SK-N-SH treated with all-trans-retinoic acid at 6 μM for 48 hours (cell line): ENCODE results near the gene DDX42.

Source experiments
- ATAC-seq: fragments of 200-7000 bp; cut with Tn5 transposase; 3 replicates; pipeline ENCODE4 v1.9.1; 2020; ENCODE audit warnings: mild to moderate bottlenecking, moderate library complexity
- ARNTL ChIP-seq: fragments of 450-650 bp; formaldehyde crosslinking; IDR thresholded peaks from 2 replicates; pipeline ENCODE4 v1.5.0; 2020; ENCODE audit warnings: low read depth, mild to moderate bottlenecking, moderate library complexity, borderline replicate concordance
- CSDC2 ChIP-seq: fragments of 250-450 bp; sonication (Bioruptor Pico); IDR thresholded peaks from 2 replicates; pipeline ENCODE4 v1.5.0; 2020; ENCODE audit warnings: mild to moderate bottlenecking, moderate library complexity
- CSRNP3 ChIP-seq: fragments of 250-450 bp; sonication (Bioruptor Pico); IDR thresholded peaks from 2 replicates; pipeline ENCODE4 v1.5.1; 2021; ENCODE audit warnings: mild to moderate bottlenecking, moderate library complexity
- ESRRG ChIP-seq: fragments of 250-450 bp; sonication (Bioruptor Pico); IDR thresholded peaks from 2 replicates; pipeline ENCODE4 v1.6.1; 2021; ENCODE audit warnings: mild to moderate bottlenecking
- GLIS3 ChIP-seq: fragments of 250-450 bp; sonication (Bioruptor Pico); IDR thresholded peaks from 2 replicates; pipeline ENCODE4 v1.5.0; 2020; ENCODE audit warnings: mild to moderate bottlenecking, moderate library complexity
- PATZ1 ChIP-seq: fragments of 250-450 bp; sonication (Bioruptor Pico); IDR thresholded peaks from 2 replicates; pipeline ENCODE4 v1.8.0; 2020; ENCODE audit warnings: mild to moderate bottlenecking, moderate library complexity, borderline replicate concordance
- POU6F1 ChIP-seq: fragments of 250-450 bp; sonication (Bioruptor Pico); IDR thresholded peaks from 2 replicates; pipeline ENCODE4 v1.8.0; 2021; ENCODE audit warnings: low read depth, mild to moderate bottlenecking, moderate library complexity, borderline replicate concordance
- PPARA ChIP-seq: fragments of 250-450 bp; sonication (Bioruptor Pico); IDR thresholded peaks from 2 replicates; pipeline ENCODE4 v1.5.0; 2020; ENCODE audit warnings: mild to moderate bottlenecking, borderline replicate concordance
- RARB ChIP-seq: fragments of 250-450 bp; sonication (Bioruptor Pico); IDR thresholded peaks from 2 replicates; pipeline ENCODE4 v1.8.0; 2021; ENCODE audit warnings: mild to moderate bottlenecking, moderate library complexity
- SNAI2 ChIP-seq: fragments of 250-450 bp; sonication (Bioruptor Pico); IDR thresholded peaks from 2 replicates; pipeline ENCODE4 v1.5.0; 2020; ENCODE audit warnings: mild to moderate bottlenecking, moderate library complexity
- TCF4 ChIP-seq: fragments of 250-450 bp; sonication (Bioruptor Pico); IDR thresholded peaks from 2 replicates; pipeline ENCODE4 v1.8.0; 2021; ENCODE audit warnings: mild to moderate bottlenecking, moderate library complexity, borderline replicate concordance
- TOX ChIP-seq: fragments of 250-450 bp; sonication (Bioruptor Pico); IDR thresholded peaks from 2 replicates; pipeline ENCODE4 v1.8.0; 2021; ENCODE audit warnings: mild to moderate bottlenecking, moderate library complexity, borderline replicate concordance
- ZC3H10 ChIP-seq: fragments of 250-450 bp; sonication (Bioruptor Pico); IDR thresholded peaks from 2 replicates; pipeline ENCODE4 v1.5.1; 2021; ENCODE audit warnings: mild to moderate bottlenecking, moderate library complexity
- ZFP3 ChIP-seq: fragments of 250-450 bp; sonication (Bioruptor Pico); IDR thresholded peaks from 2 replicates; pipeline ENCODE4 v1.5.0; 2020; ENCODE audit warnings: mild to moderate bottlenecking, moderate library complexity
- ZFP30 ChIP-seq: fragments of 450-650 bp; formaldehyde crosslinking; IDR thresholded peaks from 2 replicates; pipeline ENCODE4 v1.5.0; 2022; ENCODE audit warnings: mild to moderate bottlenecking, moderate library complexity
- ZNF565 ChIP-seq: fragments of 450-650 bp; formaldehyde crosslinking; conservative IDR thresholded peaks from 2 replicates; pipeline ENCODE4 v1.5.0; 2020; ENCODE audit warnings: low read depth, mild to moderate bottlenecking, moderate library complexity
- TF ChIP-seq, protein P1 (sequence below): fragments of 250-450 bp; sonication (Bioruptor Pico); IDR thresholded peaks from 2 replicates; pipeline ENCODE4 v1.5.1; 2020; ENCODE audit warnings: low read depth, mild to moderate bottlenecking, moderate library complexity
- TF ChIP-seq, protein P2 (sequence below): fragments of 250-450 bp; sonication (Bioruptor Pico); IDR thresholded peaks from 2 replicates; pipeline ENCODE4 v1.5.0; 2020; ENCODE audit warnings: mild to moderate bottlenecking, moderate library complexity

The DDX42 gene

DNA sequence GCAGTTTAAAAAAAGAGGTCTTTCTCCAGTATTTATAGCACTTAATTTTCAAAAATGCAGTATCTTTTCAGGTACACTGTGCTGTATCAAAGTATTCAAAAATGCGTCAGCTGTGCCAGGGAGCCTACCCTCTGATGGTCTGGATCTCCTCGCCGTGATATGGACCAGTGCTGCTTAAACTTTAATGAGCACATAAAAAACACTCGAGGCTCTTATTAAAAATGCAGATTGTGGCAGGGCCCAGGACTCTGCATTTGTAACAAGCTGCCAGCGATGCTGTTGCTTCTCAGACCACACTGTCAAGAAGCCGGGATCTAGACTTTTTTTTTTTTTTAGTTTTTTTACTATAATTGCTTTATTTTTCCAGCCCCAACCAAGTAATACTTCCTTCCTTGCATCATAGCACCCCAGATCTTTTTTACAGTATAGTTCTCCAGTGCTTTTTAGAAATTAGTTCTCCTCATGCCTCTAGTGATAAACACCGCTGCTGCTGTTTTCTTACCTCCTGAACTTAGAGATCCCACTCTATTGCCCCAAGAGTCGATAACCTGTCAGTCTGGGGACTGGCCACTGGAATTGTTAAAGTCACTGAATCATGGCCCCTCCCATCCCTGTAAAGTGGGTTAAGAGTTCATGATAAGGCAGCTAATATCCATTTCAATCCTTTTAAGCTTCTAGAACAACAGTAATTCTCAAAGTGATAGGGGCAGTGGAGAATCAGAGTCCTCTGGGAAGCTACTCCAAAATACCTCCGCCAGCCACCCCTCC, 70.1 kb downstream of the DDX42 start:
- no peak for TF ChIP-seq CSRNP3 (CRISPR knock-in tag)
- TF ChIP-seq ESRRG (CRISPR knock-in tag): no peak
- TF ChIP-seq, protein P1, sequence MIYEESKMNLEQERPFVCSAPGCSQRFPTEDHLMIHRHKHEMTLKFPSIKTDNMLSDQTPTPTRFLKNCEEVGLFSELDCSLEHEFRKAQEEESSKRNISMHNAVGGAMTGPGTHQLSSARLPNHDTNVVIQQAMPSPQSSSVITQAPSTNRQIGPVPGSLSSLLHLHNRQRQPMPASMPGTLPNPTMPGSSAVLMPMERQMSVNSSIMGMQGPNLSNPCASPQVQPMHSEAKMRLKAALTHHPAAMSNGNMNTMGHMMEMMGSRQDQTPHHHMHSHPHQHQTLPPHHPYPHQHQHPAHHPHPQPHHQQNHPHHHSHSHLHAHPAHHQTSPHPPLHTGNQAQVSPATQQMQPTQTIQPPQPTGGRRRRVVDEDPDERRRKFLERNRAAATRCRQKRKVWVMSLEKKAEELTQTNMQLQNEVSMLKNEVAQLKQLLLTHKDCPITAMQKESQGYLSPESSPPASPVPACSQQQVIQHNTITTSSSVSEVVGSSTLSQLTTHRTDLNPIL (CRISPR knock-in tag): no peak
- TF ChIP-seq ZFP30 (CRISPR knock-in tag): no peak
- TF ChIP-seq ZFP3 (CRISPR knock-in tag): no peak
- no peak for TF ChIP-seq TOX
- TF ChIP-seq GLIS3 (CRISPR knock-in tag): no peak
- TF ChIP-seq, protein P2, sequence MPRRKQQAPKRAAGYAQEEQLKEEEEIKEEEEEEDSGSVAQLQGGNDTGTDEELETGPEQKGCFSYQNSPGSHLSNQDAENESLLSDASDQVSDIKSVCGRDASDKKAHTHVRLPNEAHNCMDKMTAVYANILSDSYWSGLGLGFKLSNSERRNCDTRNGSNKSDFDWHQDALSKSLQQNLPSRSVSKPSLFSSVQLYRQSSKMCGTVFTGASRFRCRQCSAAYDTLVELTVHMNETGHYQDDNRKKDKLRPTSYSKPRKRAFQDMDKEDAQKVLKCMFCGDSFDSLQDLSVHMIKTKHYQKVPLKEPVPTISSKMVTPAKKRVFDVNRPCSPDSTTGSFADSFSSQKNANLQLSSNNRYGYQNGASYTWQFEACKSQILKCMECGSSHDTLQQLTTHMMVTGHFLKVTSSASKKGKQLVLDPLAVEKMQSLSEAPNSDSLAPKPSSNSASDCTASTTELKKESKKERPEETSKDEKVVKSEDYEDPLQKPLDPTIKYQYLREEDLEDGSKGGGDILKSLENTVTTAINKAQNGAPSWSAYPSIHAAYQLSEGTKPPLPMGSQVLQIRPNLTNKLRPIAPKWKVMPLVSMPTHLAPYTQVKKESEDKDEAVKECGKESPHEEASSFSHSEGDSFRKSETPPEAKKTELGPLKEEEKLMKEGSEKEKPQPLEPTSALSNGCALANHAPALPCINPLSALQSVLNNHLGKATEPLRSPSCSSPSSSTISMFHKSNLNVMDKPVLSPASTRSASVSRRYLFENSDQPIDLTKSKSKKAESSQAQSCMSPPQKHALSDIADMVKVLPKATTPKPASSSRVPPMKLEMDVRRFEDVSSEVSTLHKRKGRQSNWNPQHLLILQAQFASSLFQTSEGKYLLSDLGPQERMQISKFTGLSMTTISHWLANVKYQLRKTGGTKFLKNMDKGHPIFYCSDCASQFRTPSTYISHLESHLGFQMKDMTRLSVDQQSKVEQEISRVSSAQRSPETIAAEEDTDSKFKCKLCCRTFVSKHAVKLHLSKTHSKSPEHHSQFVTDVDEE (CRISPR knock-in tag): no peak
- TF ChIP-seq RARB (CRISPR knock-in tag): no peak
- no peak for TF ChIP-seq ZNF565 (CRISPR knock-in tag)
- no peak for TF ChIP-seq ZC3H10
- TF ChIP-seq SNAI2 (CRISPR knock-in tag): no peak
- no peak for TF ChIP-seq TCF4
- TF ChIP-seq POU6F1 (CRISPR knock-in tag): no peak
- no peak for TF ChIP-seq CSDC2 (CRISPR knock-in tag)
- TF ChIP-seq ARNTL (CRISPR knock-in tag): no peak
- TF ChIP-seq, all 23 proteins: peak for 0
- ATAC-seq: no peak

DNA sequence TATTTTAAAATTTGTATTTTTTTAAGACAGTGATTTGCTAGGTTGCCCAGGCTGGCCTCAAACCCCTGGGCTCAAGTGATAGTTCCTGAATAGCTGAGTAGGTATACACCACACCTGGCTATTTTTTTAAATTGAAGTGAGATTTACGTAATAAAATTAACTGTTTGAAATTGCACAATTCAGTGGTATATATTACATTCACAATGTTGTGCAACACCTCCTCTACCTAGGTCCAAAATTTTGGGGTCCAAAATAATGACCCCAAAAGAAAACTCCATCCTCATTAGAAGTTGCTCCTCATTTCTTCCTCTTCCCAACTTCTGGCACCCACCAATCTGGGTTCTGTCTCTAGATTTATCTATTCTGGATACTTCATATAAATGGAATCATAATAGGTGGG, 71.5 kb downstream of the DDX42 start:
- TF ChIP-seq PATZ1 (CRISPR knock-in tag) (no peak), PPARA (no peak), ZC3H10 (no peak), CSDC2 (CRISPR knock-in tag) (no peak), ZNF565 (CRISPR knock-in tag) (no peak), CSRNP3 (CRISPR knock-in tag) (no peak), TOX (no peak)
- no peak for ATAC-seq
